Activated CD4-positive, alpha-beta T cell treated with anti-CD3 and anti-CD28 coated beads, Interleukin-2, Interleukin-6, amounts not matched to agents 100 ng/mL and 50 ng/mL, durations not matched to agents 16 hours and 8 hours (primary cell): ENCODE measurements around the gene MED15.

Source experiments
- DNase-seq: peaks from one replicate; pipeline ENCODE4 v3.0.0-alpha.2; 2020

MED15 gene

GRCh38 chr22:20511578-20512229 lies 4.3 kb downstream of the MED15 start:
- DNase-seq: no peak

DNA sequence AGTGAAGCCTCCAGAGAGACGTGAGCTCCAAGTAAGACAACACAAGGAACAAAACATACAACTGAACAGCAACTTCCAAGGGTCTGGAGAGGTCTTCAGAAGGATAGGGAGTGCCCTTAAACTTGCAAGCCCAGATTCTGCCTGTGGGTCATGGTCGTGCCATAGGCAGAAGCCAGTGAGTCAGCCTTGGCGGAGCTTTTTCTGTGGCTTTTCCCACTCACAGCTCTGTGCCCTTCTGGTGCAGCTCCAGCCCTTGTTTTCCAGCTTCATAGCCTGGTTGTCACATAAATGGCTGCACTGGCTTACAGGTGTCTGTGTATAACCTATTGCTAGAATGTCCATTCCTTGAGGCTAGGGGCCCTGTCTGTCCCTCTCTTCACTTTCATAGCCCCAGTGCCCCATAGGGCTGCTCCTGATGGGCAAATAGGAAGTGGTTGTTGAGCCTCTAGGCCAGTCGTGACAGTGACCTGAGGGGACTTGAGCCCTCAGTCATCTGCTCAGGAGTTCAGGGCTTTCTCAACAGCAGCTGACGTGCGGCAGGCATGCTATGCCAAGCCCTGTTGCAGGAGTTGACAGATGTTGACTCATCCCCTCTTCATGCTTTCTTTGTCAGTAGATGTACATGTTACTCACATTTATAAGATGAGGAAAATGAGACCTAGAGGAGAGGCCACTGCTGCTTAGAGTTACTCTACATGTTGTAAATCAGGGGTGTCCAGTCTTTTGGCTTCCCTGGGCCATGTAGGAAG lies 7.4 kb downstream of the MED15 start:
- no peak for DNase-seq

DNA sequence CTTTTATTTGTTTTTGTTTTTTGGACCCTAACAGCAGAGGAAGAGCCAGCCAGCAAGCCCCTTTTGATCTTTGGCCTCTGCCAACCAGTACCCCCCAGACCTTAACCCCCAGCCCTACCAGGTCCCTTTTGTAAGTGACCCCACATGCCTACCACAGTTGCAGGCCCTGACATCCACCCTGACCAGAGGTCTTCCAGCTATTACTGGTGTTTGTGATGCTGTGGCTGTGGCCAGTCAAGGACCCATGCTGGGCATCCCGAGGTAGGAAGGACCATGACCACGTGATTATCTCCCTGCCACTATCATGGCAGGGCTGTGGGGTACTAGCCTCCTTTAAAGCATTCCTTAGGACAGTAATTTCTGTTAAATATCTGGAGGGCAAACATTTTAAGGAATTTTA lies 9.0 kb downstream of the MED15 start:
- no peak for DNase-seq

DNA sequence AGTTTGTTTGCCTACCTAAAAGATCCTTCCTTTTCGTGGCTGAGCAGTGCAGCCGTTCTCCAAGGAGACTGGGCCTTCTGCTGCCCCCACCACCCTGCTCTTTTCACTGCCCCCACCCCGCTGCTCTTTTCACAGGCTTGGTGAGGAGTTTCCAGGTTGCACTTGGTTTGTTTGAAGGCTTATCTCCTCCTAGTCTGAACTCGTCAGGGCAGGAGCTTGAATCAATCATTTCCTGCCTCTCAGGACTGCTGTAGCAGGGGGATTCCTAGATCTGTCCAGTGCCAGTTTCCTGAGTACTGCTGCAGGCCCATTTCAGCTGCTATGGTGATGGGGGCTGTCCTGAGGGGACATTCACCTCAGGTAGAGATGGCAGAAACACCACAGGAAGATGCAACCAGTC lies 10.0 kb downstream of the MED15 start:
- no peak for DNase-seq

DNA sequence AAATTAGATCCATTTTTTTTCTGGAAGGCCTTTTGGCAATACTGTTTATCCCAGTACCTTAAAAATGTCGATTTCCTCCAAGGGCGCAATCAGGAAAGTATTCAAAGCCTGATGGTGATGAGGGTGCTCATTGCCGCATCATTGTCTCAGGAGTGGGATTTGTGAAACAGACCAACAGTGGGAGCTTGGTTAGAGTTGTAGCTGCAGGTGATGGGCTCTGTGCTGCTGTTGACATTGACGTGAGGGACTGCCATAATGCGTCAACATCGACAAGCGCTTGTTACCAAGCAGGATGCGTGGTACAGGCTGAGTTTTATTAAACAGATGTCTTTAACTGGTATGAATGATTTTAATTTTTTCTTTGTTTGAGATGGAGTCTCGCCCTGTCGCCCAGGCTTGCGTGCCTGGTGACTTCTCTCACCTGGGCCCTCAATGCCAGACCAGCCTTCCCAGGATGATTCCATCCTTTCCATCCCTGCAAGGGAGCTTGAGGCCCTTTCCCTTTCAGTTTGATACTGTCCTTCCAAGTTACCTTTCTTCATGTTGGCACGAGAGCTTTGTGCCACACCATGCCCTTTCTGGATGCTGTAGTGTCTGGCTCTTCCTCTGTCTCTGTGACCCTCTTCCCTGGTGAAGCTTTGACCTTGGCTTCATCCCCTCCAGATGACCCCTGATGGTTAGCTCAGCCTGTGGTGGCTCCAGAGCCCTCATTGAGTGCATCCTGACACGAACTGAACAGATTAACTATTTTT lies 10.6 kb downstream of the MED15 start:
- no peak for DNase-seq

DNA sequence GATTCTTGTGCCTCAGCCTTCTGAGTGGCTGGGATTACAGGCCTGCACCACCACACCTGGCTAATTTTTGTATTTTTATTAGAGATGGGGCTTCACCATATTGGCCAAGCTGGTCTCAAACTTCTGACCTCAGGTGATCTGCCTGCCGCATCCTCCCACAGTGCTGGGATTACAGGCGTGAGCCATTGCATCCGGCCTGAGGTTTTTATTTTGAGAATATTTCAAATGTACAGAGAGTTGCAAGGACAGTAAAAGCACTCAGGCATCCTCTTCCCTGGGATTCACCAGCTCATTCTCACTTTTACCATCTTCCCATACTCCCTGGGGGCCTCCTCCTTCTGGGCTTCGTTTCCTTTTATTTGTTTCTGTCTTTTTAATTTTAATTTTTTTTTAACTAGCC lies 12.1 kb downstream of the MED15 start:
- no peak for DNase-seq

DNA sequence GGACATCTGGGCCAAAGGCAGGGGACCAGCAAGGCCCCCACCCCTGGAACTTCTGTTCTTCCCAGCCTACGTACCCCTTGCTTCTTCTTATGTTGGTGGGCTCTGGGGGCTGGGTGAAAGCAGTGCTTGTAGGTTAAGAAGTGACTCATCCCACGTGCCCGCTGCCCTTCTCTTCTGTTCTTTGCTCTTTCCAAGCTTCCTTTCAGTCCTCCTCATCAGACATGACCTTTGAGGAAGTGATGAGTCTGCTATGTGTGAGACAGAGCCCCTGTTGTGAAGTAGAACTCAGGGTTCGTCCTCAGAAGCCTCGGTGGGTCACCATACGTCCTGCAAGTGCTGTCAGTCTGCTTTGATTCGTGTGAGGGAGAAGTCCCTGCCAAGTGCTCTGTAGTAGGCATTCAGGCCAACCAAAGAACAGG lies 12.7 kb downstream of the MED15 start:
- no peak for DNase-seq

DNA sequence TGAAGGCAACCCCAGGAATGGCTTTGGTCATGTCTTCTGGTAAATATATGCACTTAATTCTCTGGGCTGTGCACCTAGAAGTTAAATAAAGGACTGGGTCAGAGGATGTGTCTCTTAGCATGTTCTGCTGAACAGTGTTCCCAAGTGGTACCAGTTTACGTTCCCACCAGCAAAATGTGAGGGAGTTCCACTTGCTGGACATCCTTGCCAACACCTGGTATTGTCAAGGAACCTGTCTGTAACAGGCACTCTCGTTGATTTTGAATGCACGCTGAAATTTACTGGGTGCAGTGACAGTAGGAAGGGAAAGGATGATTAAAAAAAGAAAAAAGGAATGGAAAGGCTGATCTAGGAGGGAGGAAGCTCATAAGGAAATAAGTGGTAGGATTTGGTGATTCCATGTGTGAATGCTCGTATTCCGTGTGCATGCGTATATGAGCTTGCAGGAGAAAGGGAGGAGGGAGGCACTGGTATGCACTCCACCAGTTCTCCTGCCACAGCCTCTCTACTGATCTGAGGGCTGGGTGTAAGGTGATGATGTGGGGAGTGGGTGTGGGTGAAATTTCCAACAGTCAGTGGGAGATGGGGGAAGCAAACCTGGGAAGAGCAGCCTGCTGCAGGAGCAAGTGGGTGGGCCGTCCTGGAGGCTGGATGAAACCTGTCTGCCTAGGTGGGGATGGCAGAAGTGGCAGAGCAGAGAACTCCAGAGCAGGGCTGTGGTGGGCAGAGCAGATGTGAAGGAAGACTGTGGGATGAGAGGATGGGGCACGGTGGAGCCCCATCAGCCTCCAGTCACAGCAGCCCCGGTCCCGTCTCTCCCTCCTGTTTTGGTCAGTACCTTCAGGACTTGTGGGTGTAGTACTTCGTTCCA lies 15.0 kb downstream of the MED15 start:
- DNase-seq: no peak

- peak; percentile 35 for DNase-seq
Measured at GRCh38 chr22:20523086-20523983, 15.9 kb downstream of the MED15 start.

- peak; percentile 21 for DNase-seq
Measured at GRCh38 chr22:20524004-20524481, 16.6 kb downstream of the MED15 start.

DNA sequence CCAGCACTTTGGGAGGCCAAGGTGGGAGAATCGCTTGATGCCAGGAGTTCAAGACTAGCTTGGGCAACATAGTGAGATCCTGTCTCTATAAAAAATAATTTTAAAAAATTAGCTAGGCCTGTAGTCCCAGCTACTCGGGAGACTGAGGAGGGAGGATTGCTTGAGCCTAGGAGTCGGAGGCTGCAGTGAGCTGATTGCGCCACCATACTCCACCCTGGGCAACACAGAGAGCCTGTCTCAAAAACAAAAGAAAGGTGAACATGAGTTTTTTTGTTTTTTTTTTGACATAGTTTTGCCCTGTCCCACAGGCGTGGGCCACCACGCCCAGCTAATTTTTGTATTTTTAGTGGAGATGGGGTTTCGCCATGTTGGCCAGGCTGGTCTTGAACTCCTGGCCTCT lies 17.6 kb downstream of the MED15 start:
- DNase-seq: no peak

DNA sequence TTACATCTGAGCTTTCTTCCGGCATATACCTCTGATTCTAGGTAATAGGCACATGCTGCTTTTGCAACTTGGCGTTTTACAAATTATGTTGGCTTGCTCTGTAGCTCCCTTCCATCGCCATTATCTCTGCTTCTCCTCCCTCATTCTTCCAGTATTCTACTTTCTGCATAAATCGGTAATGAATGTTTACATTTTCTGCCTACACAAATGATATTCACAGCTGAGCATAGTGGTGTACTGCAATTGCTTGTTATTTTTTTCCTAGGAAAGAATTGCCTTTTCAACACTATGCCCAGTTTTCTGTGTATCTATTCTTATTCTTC lies 18.9 kb downstream of the MED15 start:
- DNase-seq: no peak

DNA sequence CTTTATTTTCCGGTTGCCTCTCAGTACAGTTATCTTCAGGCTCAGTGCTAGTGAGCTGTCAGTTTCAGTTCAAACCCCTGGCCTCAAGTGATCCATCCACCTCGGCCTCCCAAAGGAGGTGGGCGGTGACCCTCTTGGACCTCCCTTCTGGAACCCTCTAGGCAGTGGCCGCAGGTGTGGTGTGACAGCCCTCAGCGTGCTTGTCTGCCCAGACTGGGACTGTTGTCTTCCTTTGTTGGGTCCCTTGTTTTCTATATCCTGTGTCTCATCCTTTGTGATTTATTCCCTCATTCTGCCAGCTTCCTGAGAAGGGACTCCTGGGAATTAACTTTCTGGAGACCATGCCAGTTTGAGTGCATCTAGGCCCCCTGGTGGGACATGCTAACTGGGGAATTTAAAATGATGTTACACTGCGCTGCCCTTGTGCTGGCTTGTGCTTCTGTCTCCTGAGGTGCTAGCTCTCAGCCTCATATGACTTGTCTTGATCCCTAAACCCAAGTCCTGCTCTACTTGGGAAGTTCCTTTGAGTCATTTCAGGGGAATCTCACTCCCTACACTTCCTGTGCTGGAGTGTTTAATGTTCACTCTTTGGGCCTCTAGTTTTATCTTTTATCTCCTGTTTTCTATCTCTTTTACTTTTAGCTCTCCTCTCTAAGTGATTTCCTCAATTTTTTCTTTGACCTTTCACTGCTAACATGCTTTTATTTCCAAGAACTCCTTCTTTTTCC lies 19.4 kb downstream of the MED15 start:
- no peak for DNase-seq

- DNase-seq: no peak
Measured at GRCh38 chr22:20528405-20528978, 21.1 kb downstream of the MED15 start.

GRCh38 chr22:20530368-20531153 lies 23.2 kb downstream of the MED15 start:
- no peak for DNase-seq

- no peak for DNase-seq
Measured at GRCh38 chr22:20531154-20531403, 23.7 kb downstream of the MED15 start.

DNA sequence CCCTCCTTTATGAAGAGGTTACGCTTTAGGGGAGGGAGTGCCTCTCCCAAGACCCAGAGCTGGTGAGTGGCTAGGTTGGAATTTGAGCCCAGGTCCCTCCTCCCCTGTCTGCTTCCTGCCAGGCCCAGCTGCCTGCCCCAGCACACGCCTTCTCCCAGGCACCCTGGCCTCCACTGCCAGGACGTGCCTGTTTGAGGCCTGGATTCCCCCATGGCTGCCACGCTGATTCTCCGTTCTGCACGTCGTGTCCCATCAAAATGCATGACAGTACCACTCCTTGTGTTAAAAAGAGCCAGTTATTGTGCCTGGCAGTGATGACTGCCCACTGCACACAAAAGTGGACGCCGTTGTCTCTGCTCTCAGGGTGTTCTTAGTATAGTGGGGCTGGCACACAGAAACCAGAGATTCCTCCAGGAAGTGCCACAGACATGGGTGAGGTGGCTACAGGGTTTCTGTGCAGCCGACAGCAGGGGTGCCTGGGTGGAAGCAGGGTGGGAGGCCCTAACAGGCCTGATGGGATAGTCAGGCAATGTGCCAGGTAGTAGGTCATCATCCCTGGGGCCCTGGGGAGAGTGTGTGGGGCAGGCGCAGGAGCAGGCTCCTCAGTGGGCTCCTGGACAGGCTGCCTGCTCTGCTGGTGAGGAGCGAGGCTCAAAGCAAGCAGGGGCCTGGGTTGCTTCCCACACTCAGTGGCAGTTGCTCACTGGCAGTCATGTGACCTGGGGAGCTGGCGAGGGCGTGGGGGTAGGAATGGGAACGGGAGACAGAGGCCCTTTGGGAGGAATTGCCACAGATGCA lies 24.2 kb downstream of the MED15 start:
- no peak for DNase-seq

- no peak for DNase-seq
Measured at GRCh38 chr22:20532256-20532993, 25.0 kb downstream of the MED15 start.
